WI38 (cell line): ENCODE data around the gene ITGB2.

Source experiments
- H3K4me3 ChIP-seq: 2 replicates; pipeline ENCODE4 v1.5.1; 2011; ENCODE audit warnings: low read depth, mild to moderate bottlenecking, control low read depth, low read length
- CTCF ChIP-seq: IDR thresholded peaks from 2 replicates; pipeline ENCODE4 v1.5.1; 2012; ENCODE audit warnings: low read depth, mild to moderate bottlenecking, control low read depth, low read length

ITGB2 gene

GRCh38 chr21:44965251-44966022, 44.7 kb upstream of the ITGB2 start:
- no peak overlapping the region for H3K4me3 ChIP-seq
- TF ChIP-seq CTCF, result no peak

DNA sequence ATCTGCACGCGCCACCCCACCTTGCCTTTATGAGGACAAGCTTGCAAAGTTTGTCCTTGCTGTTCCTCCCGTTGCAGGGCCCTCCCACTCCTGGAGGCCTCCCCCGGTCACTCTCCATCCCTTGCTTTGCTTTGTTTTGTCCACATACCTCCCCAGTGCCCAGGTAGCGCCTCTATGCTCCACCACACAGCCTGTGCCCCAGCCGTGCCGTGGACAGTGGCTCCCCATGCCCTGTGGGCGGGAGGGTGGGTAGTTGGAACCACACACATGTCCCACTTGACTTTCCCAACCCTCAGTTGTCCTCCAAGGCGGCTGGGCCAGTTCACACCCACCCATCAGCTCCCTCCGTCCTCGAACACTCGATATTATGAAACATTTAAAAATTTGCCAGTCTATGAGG, 43.7 kb upstream of the ITGB2 start:
- H3K4me3 ChIP-seq, result no peak overlapping the region
- TF ChIP-seq CTCF, result no peak

DNA sequence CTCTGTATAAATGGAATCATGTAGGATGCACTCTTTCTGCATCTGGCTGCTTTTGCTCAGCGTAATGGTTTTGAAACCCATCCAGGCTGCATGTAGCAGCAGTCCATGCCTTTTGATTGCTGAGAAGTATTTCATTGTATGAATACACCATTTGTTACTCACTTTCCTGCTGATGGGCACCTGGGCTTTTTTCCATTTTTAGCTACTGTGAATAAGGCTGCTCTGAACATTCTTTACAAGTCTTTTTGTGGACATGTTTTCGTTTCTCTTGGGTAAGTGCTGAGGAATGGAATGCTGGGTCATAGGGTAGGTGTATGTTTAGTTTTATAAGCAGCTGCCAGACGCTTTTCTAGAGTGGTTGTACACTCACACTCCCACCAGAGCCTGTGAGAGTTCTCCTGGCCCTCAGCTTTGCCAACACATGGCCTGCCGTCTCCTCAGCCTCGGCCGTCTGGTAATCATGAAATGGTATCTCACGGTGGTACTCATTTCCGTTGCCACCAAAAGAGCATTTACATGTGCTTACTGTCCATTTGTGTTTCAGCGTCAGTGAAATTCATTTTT, 41.8 kb upstream of the ITGB2 start:
- no peak for TF ChIP-seq CTCF
- no peak overlapping the region for H3K4me3 ChIP-seq

GRCh38 chr21:44960141-44961092, 39.7 kb upstream of the ITGB2 start:
- H3K4me3 ChIP-seq, result no peak overlapping the region
- TF ChIP-seq CTCF, result no peak

- TF ChIP-seq CTCF, result no peak
- H3K4me3 ChIP-seq, result no peak overlapping the region
These were observed 38.8 kb upstream of the ITGB2 start for GRCh38 chr21:44959376-44960091.

GRCh38 chr21:44958471-44959191, 37.9 kb upstream of the ITGB2 start:
- no peak for TF ChIP-seq CTCF
- H3K4me3 ChIP-seq, result no peak overlapping the region
